ENCODE measurements around the gene RXRG.

- TF ChIP-seq POLR2AphosphoS5 (IDR thresholded peaks at IDR 0.05) (no peak), CTCF (IDR thresholded peaks at IDR 0.05) (no peak), POLR2A (IDR thresholded peaks at IDR 0.05) (no peak)
These were observed 4.2 kb upstream of the RXRG start for GRCh38 chr1:165449131-165449530.

All from suprapubic skin (tissue), 4 donors.